ENCODE data around the gene UBR4.
"Not testable (repeated sequence)": the region's sequence is repeated elsewhere in the genome, so short reads cannot be mapped to it uniquely, and the experiment has no call there.

Gene UBR4

GRCh38 chr1:19191811-19192210, 18.3 kb downstream of the UBR4 start:
- peaks cover 80% of the 10 kb centered on the region for H3K36me3 ChIP-seq (ENCODE audit: insufficient read depth, low read length)
- H3K9me3 ChIP-seq (ENCODE audit: low read depth, low read length) = no peaks in the 10 kb centered on the region
- H3K4me3 ChIP-seq = no peak overlapping the region
- no peak overlapping the region for H3K27ac ChIP-seq
- no peak overlapping the region for H3K9ac ChIP-seq (ENCODE audit: insufficient read length)
- no peak for TF ChIP-seq POLR2AphosphoS5 (IDR thresholded peaks at IDR 0.05; ENCODE audit: borderline replicate concordance, low read depth, low read length)
- DNase-seq (ENCODE audit: low read depth, low spot score) = no peak

DNA sequence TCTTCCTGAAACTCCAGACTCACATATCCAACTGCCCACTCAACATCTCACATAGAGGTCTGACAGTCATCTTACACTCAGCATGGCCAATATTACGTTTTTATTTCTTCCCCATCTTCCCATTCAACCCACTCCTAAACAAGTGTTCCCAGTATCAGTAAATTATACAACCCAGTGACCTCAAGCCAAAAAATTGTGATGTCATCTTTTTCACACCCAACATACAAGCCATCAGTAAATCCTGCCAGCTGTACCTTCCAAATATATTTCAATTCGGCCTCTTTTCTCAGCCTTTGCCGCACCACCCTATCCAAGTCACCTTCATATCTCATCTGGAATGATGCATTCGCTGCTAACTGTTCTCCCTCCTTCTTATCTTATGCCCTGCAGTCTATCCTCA, 19.6 kb downstream of the UBR4 start:
- Histone ChIP-seq H3K36me3 (ENCODE audit: insufficient read depth, low read length) (peaks cover 80% of the 10 kb centered on the region), H3K27ac (no peak overlapping the region), H3K9ac (ENCODE audit: insufficient read length) (no peak overlapping the region), H3K4me3 (no peak overlapping the region), H3K9me3 (ENCODE audit: low read depth, low read length) (no peaks in the 10 kb centered on the region)
- no peak for TF ChIP-seq POLR2AphosphoS5 (IDR thresholded peaks at IDR 0.05; ENCODE audit: borderline replicate concordance, low read depth, low read length)
- TF ChIP-seq EZH2 (IDR thresholded peaks at IDR 0.05) = no peak
- no peak for TF ChIP-seq FOXP2 (optimal IDR thresholded peaks at IDR 0.05; ENCODE audit: control extremely low read depth, extremely low read length, insufficient read depth)
- no peak for DNase-seq (ENCODE audit: low read depth, low spot score)

DNA sequence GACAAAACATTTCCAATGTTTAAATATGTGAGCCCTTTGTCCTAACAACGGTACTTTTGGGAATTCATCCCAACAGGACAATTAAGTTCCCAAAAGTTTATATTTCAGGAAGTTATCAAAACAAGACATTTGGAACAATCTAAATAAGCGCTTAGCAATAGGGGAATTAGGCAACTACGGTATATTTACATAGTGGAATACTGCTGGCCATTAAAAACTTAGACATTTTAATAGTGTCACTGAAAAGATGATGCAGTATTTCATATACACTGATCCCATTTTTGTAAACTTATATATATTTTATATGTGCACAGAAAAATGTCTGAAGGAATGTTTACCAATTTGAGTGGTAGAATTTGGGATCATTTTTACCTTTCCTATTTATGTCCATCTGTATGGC, 20.8 kb downstream of the UBR4 start:
- Histone ChIP-seq H3K9ac (ENCODE audit: insufficient read length) (no peak overlapping the region), H3K27ac (no peak overlapping the region), H3K4me3 (no peak overlapping the region), H3K9me3 (ENCODE audit: low read depth, low read length) (no peaks in the 10 kb centered on the region), H3K36me3 (ENCODE audit: insufficient read depth, low read length) (peaks cover 88% of the 10 kb centered on the region)
- no peak for TF ChIP-seq EZH2 (IDR thresholded peaks at IDR 0.05)
- TF ChIP-seq FOXP2 (optimal IDR thresholded peaks at IDR 0.05; ENCODE audit: control extremely low read depth, extremely low read length, insufficient read depth) = no peak
- no peak for TF ChIP-seq POLR2AphosphoS5 (IDR thresholded peaks at IDR 0.05; ENCODE audit: borderline replicate concordance, low read depth, low read length)
- DNase-seq (ENCODE audit: low read depth, low spot score) = no peak

DNA sequence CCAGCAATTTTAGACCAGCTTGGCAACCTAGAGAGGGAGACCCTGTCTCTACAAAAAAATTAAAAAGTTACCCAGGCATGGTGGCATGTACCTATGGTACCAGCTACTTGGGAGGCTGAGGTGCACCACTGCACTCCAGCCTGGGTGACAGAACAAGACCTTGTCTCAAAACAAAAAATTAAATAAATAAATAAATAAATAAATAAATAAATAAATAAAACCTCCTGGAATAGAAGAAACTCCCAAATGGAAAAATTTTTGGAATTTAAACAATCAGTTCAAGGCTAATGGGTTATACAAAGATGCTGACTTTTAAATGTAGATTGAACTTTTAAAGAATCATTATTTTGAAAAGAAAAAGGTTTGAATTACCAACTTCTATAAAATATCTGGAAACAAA, 22.2 kb downstream of the UBR4 start:
- H3K9ac ChIP-seq (ENCODE audit: insufficient read length) = no peak overlapping the region
- no peaks in the 10 kb centered on the region for H3K9me3 ChIP-seq (ENCODE audit: low read depth, low read length)
- no peak overlapping the region for H3K27ac ChIP-seq

GRCh38 chr1:19186001-19186400, 24.1 kb downstream of the UBR4 start:
- no peak overlapping the region for H3K9ac ChIP-seq (ENCODE audit: insufficient read length)
- no peaks in the 10 kb centered on the region for H3K9me3 ChIP-seq (ENCODE audit: low read depth, low read length)
- peaks cover 86% of the 10 kb centered on the region for H3K36me3 ChIP-seq (ENCODE audit: insufficient read depth, low read length)
- no peak overlapping the region for H3K27ac ChIP-seq
- H3K4me3 ChIP-seq = no peak overlapping the region
- no peak for DNase-seq (ENCODE audit: low read depth, low spot score)
- no peak for TF ChIP-seq EZH2 (IDR thresholded peaks at IDR 0.05)
- TF ChIP-seq POLR2AphosphoS5 (IDR thresholded peaks at IDR 0.05; ENCODE audit: borderline replicate concordance, low read depth, low read length) = no peak
- TF ChIP-seq FOXP2 (optimal IDR thresholded peaks at IDR 0.05; ENCODE audit: control extremely low read depth, extremely low read length, insufficient read depth) = no peak

More for the DNA sequence above, 22.2 kb downstream of the UBR4 start:
- no peak overlapping the region for H3K4me3 ChIP-seq
- no peak for TF ChIP-seq POLR2AphosphoS5 (IDR thresholded peaks at IDR 0.05; ENCODE audit: borderline replicate concordance, low read depth, low read length)
- DNase-seq (ENCODE audit: low read depth, low spot score) = no peak
- H3K36me3 ChIP-seq (ENCODE audit: insufficient read depth, low read length) = peaks cover 89% of the 10 kb centered on the region

DNA sequence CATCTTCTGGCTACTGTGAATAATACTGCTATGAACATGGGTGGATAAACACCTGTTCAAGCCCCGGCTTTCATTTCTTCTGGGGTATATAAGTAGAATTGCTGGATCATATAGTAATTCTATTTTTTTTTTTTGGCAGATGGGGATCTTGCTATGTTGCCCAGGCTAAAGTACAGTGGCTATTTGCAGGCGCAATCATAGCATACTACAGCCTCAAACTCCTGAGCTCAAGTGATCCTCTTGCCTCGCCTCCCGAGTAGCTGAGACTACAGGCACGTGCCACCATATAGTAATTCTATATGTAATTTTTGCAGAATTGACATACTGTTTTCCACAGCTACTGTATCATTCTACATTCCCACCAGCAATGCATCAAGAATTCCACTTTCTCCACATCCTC, 27.8 kb downstream of the UBR4 start:
- no peak for DNase-seq (ENCODE audit: low read depth, low spot score)
- Histone ChIP-seq H3K36me3 (ENCODE audit: insufficient read depth, low read length) (peaks cover 85% of the 10 kb centered on the region), H3K9me3 (ENCODE audit: low read depth, low read length) (no peaks in the 10 kb centered on the region), H3K4me3 (no peak overlapping the region), H3K9ac (ENCODE audit: insufficient read length) (no peak overlapping the region), H3K27ac (no peak overlapping the region)
- TF ChIP-seq FOXP2 (optimal IDR thresholded peaks at IDR 0.05; ENCODE audit: control extremely low read depth, extremely low read length, insufficient read depth) (no peak), EZH2 (IDR thresholded peaks at IDR 0.05) (no peak), POLR2AphosphoS5 (IDR thresholded peaks at IDR 0.05; ENCODE audit: borderline replicate concordance, low read depth, low read length) (no peak)

DNA sequence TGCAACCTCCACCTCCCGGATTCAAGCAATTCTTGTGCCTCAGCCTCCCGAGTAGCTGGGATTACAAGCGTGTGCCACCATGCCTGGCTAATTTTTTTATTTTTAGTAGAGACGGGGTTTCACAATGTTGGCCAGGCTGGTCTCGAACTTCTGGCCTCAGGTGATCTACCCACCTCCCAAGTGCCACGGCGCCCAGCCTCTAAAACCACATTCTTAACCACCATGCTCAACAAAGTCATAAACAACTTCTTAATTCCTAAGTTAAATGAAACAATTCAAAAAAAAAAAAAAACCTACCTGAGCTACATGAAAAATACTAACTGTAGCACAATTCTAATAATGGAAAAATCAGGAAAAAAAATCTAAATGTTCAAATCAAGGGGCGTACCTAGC, 29.8 kb downstream of the UBR4 start:
- peaks cover 86% of the 10 kb centered on the region for H3K36me3 ChIP-seq (ENCODE audit: insufficient read depth, low read length)
- not testable (repeated sequence) for DNase-seq (ENCODE audit: low read depth, low spot score); H3K9ac ChIP-seq (ENCODE audit: insufficient read length); H3K9me3 ChIP-seq (ENCODE audit: low read depth, low read length); H3K27ac ChIP-seq; H3K4me3 ChIP-seq

- H3K9me3 ChIP-seq (ENCODE audit: low read depth, low read length) = no peaks in the 10 kb centered on the region
- TF ChIP-seq EZH2 (IDR thresholded peaks at IDR 0.05) (no peak), FOXP2 (optimal IDR thresholded peaks at IDR 0.05; ENCODE audit: control extremely low read depth, extremely low read length, insufficient read depth) (no peak), POLR2AphosphoS5 (IDR thresholded peaks at IDR 0.05; ENCODE audit: borderline replicate concordance, low read depth, low read length) (no peak)
- no peak overlapping the region for H3K27ac ChIP-seq
- H3K4me3 ChIP-seq = no peak overlapping the region
- peaks cover 86% of the 10 kb centered on the region for H3K36me3 ChIP-seq (ENCODE audit: insufficient read depth, low read length)
- DNase-seq (ENCODE audit: low read depth, low spot score) = no peak
- no peak overlapping the region for H3K9ac ChIP-seq (ENCODE audit: insufficient read length)
Measured at GRCh38 chr1:19179597-19180264, 30.3 kb downstream of the UBR4 start.

- no peak overlapping the region for H3K9ac ChIP-seq (ENCODE audit: insufficient read length)
- no peak for DNase-seq (ENCODE audit: low read depth, low spot score)
- H3K27ac ChIP-seq = no peak overlapping the region
- H3K4me3 ChIP-seq = no peak overlapping the region
- TF ChIP-seq EZH2 (IDR thresholded peaks at IDR 0.05) (no peak), FOXP2 (optimal IDR thresholded peaks at IDR 0.05; ENCODE audit: control extremely low read depth, extremely low read length, insufficient read depth) (no peak)
- H3K36me3 ChIP-seq (ENCODE audit: insufficient read depth, low read length) = peaks cover 86% of the 10 kb centered on the region
- no peaks in the 10 kb centered on the region for H3K9me3 ChIP-seq (ENCODE audit: low read depth, low read length)
Measured at GRCh38 chr1:19178734-19179398, 31.2 kb downstream of the UBR4 start.

Measured in SK-N-MC (cell line).